Measurements from ENCODE around the gene CAPN5.

The CAPN5 gene

DNA sequence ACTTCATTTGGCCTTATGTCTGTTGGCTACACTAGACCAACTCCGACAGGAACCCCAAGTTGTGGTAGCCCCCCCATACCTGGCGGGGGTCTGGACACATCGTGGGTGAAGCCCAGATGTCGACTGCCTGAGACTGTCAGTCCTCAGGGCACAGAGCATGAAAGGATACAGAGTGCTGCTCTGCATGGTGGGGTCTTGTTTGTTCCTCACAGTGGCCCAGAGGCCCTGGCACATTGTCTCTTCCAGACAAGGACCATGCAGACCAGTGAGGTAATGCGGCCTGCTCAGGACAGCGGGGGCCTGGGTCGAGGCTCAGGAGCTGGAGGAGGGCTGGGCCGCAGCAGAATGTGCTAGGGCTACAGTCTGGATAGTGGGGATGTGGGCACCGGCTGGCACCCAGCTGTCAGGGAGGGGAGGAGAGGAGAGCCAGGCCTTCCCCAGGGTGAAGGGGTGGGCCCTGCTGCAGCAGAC lies 14.6 kb downstream of the CAPN5 start:
- no peak for FAIRE-seq
- DNase-seq (ENCODE audit: extremely low spot score, insufficient read length, low read depth) = no peak

DNA sequence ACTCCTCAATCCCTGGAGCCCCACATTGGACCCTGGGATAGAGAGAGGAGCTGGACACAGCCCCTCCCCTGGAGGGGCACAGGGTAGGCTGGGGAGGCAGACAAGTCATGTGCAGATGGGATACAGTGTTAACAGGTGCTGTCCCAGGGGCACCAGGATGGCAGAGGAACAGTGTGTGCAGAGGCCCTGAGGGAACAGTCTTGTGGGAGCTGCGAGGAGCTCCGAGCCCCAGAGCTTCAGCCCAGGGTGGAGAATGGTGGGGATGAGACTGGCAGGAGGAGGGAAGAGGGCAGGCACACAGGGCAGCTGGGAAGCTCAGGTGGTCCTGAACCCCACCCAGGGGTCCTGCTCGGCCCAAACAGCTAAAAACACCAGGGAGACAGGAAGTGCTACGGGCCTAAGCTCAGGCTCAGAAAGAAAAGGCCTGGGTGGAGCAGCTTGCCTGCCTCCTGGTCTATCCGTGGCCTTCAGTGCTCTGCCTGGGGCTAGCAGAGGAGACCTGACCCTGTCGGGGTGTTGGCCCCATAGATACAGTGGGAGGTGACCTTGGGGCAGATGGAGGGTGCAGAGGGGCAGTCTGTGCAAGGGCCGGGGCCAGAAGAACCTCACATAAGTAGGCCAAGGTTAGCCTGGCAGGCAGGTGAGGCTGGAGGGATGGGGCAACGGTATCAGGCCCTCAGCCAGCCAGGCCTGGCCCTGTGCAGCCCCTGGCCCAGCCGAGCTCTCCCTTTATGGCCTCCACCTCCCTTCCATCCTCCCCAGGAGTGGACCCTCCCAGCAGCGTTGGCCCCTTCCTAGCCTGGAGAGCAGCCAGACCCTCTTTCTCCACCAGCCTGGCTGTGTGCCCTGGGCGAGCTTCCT lies 15.4 kb downstream of the CAPN5 start:
- no peak for FAIRE-seq
- DNase-seq (ENCODE audit: extremely low spot score, insufficient read length, low read depth) = no peak

DNA sequence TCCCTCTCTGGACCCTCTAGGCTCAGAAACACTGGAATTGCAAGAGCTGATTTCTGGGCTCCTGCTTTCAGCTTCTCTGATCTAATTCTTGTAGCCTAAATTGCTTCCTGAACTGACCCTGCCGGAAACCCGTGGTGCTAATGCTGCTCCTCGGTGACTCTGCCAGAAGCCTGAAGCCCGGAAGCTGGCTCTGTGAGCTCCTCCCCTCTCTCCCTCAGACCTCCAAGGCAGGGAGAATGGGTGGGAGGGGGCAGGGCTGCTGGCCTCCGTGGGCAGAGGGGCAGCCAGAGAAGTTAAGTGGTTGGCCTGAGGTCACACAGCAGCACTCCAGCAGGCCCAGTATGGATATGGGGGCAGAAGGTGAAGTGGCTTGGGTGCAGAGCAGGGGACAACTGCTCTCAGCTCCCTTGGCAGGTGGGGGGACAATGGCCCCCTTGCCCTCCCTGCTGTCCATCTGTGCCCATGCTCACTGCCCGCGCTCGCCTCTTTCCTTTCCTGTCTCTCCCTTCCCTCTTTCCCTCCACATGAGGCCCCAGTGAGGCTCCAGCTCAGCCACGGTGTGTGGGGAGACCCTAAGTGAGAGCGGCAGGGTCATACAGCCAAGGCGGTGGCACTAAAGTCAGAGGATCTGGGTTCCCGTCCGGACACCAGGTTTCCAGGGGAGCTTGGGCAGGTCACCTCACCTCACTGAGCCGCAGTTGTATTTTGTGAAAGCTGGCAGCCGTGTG lies 16.2 kb downstream of the CAPN5 start:
- FAIRE-seq = no peak
- DNase-seq (ENCODE audit: extremely low spot score, insufficient read length, low read depth) = no peak

DNA sequence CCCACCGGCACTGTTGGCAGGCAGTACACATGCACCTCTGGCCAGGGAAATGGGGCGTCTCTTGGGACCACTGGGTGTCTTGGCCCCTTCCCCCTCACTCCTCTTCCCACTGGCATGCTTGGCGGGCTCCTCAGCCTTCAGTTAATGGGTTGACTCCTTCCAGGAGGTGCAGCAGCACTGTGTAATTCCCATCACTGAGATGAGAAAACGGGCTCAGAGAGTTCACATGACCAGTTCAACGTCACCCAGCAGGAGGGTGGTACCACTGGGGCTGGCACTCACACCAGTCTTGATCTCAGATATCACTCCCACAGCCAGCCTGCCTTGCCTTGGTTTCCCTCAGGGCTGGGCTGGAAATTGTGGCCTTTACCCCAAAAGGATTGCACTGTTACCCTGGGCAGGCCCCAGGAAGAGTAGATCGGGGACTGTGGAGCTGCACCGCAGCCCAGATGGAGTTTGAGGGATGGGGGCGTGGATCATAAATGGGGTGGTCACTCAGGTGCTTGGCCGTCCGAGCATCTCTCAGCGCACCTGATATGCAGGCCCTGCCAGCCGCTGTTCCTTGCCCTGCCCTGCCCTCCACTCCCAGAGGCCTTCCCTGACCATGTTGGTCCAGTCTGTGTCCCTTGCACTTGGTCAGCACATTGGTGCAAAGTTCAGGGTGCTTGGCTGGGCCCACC lies 16.9 kb downstream of the CAPN5 start:
- no peak for DNase-seq (ENCODE audit: extremely low spot score, insufficient read length, low read depth)
- FAIRE-seq = no peak

DNA sequence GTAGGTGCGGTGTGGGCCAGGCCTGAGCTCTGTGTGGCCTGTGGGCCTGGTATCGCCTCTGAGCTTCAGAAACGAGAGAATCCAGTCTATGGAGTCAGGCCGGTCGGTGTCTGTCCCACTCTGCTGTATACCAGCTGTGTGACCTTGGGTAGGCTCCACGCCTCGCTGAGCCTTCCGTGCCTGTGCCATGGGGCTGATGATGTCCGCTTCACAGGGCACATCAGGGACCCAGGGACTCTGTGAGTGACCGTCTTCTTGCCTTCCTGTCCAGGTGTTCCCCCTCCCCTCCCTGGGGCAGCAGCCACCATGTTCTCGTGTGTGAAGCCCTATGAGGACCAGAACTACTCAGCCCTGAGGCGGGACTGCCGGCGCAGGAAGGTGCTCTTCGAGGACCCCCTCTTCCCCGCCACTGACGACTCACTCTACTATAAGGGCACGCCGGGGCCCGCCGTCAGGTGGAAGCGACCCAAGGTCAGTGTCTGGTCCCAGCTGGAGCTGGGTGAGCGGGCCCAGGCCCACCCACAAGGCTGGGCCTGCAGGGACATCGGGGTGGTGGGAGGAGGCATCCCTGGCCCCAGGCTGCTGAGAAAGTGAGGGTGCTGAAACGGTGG lies 17.9 kb downstream of the CAPN5 start:
- DNase-seq (ENCODE audit: extremely low spot score, insufficient read length, low read depth) (no peak), FAIRE-seq (no peak)

DNA sequence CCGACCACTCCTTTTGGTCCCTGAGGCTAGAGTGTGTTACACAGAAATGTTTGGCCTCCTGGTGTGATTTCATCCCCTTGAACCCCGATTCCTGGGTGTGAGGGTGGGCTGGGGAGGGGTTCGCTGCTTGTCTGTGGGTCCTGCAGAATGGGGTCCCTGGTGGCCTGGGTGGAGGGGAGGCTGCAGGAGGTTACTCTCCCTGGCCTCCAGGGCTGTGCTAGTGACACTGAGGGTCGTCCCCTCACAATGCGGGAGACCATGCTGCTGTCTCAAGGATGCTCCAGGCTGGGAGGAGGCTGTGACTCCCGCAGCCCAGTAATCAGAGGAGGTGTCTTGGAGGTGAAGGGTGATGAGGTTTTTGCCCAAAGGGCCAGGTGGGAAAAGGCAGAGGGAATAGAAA lies 18.9 kb downstream of the CAPN5 start:
- DNase-seq (ENCODE audit: extremely low spot score, insufficient read length, low read depth) = no peak

DNA sequence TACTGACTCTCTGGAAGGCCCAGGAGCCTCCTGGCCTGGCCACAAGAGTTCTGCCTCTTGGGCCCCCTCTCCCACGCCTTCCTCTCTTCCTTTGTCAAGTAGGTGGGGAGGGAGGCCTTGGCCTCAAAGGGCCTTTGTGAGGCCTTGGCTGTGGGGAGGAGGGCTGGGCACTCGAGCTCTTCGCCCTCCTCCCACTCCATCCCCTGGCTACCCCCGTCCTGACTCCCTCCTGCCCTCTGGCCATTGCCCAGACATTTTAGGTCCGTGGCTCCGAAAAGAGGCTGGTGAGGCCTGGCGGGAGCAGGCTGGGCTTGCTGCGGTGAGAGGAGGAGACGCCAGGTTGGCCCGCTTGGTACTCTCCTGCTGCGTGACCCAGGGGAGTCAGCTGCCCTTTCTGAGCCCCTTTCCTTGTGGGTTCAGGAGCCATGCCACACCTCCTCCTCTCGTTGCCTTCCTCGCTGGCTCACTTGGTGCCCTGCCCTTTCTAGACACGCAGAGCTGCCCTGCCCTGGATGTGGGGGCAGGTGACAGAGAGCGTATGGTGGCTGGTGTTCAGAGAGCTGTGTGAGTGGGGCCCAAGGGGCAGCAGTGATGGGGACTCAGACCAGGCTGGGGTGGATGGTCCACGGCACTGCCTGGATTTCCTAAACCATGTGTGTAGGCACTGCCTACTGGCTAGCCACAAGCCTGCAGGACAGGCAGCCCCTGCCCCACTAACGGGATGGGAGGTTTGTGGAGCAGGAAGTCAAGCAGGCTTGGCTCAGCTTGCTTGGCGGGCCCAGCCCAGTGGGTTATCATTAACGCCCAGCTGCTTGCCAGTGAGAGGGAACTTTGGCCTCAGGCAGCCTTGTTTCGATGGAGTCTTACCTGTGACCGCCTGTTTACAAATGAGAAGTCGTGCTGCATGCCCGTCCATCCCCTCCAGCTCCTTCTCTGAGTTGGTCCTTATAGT lies 20.0 kb downstream of the CAPN5 start:
- FAIRE-seq (no peak), DNase-seq (ENCODE audit: extremely low spot score, insufficient read length, low read depth) (no peak)

More for the DNA sequence above, 18.9 kb downstream of the CAPN5 start:
- FAIRE-seq = no peak

DNA sequence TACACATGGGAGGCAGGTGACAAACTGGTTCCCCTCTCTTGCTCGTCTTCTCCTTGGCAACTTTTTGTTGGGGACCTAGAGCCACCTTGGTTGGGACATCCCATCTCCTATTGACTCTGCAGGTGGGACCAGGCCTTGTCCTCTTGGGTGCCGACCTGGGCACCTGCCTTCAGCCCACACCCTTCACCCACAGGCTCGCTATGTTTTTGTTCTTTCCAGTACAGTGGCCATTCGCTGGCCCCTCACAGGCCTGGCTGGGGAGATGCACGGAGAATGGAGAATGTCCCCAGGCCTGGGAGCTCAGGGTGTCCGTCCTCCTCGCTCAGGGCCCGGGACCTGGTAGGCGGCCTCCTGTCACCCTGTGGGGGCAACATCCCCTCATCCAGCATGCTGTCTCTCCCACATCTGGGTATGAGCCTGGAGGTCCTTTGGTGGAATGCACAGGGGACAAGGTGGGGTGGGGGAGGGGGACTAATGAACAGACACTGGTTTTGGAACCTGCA lies 21.0 kb downstream of the CAPN5 start:
- FAIRE-seq (no peak), DNase-seq (ENCODE audit: extremely low spot score, insufficient read length, low read depth) (no peak)

DNA sequence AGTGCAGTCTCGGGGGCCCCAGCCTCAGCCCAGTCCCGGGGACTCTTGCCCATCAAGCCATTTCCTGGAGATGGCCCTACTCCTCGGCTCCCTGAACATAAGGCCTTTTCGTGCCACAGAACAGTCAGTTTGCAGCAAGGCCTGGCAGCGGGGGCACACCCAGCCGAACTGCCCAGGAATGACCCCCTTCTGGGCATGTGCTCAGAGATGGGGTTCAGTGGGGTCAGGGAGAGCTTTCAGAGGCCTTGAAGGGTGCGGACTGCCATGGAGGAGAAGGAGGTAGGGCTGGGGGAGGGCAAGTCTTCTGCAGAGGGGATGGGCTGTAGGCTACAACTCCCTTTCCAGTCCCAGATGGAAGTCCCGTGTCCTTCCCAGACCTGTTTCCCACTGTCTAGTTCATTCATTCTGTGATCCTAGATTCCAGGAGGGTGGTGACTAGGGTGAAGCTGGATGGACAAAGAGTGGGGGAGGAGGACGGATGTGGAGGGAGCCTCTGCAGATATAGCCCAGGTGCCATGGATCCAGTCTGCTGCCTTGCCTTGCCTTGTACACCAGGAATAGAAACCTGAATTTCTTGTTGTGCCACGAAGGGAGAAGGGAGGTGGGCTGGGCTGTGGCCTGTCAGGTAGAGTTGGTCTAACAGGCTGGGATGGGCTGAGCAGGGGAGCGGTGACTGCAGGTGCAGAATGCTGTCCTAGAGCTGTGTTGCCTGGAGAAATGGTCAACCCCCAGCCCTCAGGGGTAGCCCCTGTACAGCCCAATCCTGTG lies 21.6 kb downstream of the CAPN5 start:
- no peak for FAIRE-seq
- DNase-seq (ENCODE audit: extremely low spot score, insufficient read length, low read depth) = no peak

DNA sequence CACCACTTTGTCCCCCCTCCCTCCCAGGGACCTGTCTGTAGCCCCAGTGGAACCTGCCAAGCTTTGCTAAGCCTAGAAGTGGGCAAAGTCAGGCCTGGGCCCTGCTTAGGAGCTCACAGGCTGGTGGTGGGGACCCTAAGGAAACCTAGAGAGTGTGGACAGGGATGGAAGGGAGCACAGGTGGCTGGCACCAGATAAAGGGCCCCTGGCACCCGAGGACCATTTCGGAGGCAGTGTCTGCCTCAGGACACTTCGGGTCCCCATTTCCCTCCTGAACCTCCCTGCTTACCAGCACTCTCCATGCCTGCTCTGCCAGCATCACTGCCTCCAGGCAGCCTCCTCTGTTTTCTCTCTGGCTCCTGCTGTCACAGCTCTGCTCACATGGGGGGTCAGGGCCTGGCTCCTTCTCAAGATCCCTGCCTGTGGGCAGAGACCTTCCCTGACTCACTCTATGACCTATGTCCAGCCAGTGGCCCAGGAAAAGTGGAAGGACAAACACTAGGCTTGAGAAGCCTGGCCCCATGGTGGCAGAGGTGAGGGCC lies 22.3 kb downstream of the CAPN5 start:
- FAIRE-seq = no peak

DNA sequence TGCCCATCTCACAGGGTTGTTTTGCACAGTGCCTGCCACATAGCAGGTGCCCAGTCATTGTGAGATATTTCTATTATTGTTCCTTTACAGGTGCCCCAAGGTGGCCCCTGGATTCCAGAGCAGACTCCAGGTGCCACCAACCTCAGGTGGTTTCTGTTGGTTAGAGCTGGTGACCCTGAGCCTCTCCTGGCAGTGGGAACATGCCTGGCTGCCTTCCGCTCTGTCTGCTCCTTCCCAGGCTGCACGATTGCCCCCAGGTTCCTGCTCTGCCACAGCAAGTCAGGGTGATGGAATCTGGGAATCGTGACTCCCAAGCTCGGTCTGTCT lies 23.2 kb downstream of the CAPN5 start:
- DNase-seq (ENCODE audit: extremely low spot score, insufficient read length, low read depth) (no peak), FAIRE-seq (no peak)

More for the DNA sequence above, 22.3 kb downstream of the CAPN5 start:
- DNase-seq (ENCODE audit: extremely low spot score, insufficient read length, low read depth) = no peak

DNA sequence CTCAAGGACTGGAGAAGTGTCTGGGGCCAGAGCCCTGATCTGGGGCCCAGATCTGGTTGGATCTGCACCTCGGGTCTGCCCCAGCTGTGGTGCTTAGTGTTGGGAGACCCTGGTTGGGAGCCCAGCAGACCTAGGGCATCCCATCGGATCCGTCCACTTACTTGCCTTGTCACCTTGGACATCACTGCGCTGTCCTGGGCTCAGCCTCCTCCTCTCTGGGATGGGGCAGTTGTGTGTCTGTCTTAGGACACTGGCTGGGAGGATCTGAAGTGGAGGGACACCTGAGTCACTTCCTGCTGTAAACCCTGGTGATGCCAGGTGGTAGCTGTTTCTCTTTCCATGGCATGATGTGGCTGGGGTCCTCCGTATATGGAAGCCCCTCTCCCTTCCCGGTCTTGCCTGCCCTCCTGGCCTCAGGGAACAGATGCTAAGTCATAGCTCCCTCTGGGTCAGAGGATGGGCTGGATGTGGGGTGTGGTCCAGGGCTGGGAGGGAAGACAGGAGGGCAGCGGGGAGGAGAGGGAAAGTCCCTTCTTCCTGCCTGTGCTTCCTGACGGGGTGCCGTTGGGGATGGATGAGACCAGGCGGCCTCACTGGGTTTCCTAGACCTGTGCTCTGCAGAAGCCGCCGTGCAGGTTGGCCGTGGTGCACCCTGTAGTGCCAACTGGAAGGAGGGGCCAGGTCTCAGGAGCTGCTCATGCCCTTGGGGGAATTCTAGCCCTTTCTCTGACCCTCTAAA lies 23.8 kb downstream of the CAPN5 start:
- DNase-seq (ENCODE audit: extremely low spot score, insufficient read length, low read depth) (no peak), FAIRE-seq (no peak)

DNA sequence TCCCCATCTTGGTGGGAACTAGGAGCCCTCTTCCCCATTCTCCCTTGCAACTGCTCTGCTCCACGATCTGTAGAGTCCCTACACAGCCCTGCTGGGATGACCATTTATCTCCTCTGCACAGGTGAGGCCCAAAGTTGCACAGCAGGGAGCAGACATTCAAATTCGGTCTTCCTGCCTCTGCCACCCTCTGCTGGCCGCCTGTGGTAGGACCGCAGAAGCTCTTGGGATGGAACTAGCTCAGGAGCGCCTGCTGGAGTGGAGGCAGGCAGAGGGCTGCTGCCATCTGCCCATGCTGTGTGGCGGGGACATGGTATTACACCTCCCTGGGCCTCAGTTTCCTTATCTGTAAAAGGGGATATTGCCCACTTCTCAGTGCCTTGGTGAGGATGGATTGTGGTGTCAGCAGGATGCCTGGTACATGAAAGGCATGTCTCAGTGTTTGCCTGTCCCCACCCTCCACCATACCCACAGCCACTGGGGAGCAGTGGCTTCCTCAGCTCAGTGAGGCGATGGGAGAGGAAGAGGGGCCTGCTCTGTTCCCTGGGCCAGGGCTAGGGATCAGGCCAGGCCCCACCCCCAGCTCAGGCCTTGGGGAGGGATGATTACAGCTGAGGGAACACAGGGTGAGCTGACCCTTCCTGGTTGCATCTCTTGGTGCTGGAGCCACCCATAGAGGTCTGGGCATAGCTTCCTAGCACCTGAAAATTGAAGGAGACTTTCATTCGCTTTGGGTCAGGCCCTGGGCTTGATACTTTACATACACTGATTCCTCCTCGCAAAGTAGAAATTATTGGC lies 24.6 kb downstream of the CAPN5 start:
- FAIRE-seq (peak; percentile 94), DNase-seq (ENCODE audit: extremely low spot score, insufficient read length, low read depth) (peak; percentile 86)

DNA sequence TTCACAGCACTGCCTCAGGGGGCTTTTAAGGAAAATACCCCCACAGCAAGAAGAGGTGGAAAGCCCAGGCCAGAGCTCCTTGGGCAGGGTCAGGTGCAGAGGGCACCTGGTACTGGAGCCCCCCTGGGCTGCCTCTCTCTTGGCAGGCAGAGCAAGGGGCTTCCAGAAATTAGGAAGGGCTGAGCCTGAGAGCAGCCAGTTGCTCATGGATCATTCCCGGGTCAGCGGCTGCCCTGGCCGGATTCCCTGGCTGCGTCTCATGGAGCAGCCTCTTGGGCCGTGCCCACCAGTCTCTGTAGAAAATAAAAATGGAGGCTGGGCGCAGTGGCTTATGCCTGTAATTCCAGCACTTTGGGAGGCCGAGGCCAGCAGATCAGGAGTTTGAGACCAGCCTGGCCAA lies 25.6 kb downstream of the CAPN5 start:
- DNase-seq (ENCODE audit: extremely low spot score, insufficient read length, low read depth) = no peak
- FAIRE-seq = no peak

DNA sequence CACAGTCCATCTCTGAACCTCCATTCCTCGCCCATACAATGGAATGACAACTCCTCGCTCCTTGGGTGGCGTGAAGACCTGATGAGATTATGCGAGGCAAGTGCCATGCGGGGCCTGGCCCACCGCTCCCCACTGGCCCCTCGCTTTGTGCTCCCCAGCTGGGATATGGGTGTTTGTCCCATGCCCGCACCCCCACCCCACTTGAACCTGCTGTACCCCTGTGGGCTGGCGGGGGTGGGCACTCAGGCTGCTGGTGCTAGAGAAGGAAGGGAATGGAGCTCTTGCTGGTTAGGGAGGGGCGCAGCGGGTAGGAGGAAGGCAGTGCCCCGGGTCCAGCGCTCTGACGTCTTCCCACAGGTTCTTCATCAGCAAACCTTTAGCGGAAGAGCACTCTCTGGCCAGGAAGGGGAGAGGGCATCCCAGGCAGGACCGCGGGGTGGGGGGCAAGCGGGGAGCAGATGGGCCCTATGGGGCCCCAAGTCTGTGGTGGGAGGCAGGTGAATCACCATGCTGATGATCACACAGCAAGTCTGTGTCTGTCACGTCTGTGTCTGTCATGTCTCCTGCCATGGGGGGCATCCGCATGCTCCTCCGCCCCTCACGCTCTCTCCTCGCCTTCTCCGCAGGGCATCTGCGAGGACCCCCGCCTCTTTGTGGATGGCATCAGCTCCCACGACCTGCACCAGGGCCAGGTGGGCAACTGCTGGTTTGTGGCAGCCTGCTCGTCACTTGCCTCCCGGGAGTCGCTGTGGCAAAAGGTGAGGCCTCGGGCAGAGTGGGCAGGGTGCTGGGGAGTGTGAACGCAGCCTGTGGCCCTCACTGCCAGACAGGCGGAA lies 26.5 kb downstream of the CAPN5 start:
- FAIRE-seq = no peak
- DNase-seq (ENCODE audit: extremely low spot score, insufficient read length, low read depth) = no peak
